IMR-90 (cell line): ENCODE results near the gene OR7A17. TPM values are rescaled to one million over a fixed set of nuclear protein-coding genes. Genes with fewer than 3 reads are reported as not detected.

ENCODE experiments used
- ATAC-seq: fragments of 200-7000 bp; cut with Tn5 transposase; 2 replicates; pipeline ENCODE4 v1.9.1; 2020; ENCODE audit warnings: low read depth, mild to moderate bottlenecking, moderate library complexity
- BruUV-seq: library from RNA; stranded (reverse); fragments of 400-500 nt; replicated peaks from 2 replicates; lab custom pipeline; 2021; lab: Mats Ljungman, UMichigan
- CTCF ChIA-PET: fragments of 300-600 bp; formaldehyde crosslinking; extraction: SDS; loops from one replicate; lab custom pipeline; 2021; ENCODE audit warnings: antibody characterized with exemption; lab: Yijun Ruan, JAX
- POLR2A ChIA-PET: fragments of 300-600 bp; sonication (Branson Sonifier 250); formaldehyde crosslinking; loops from one replicate; lab custom pipeline; 2022; ENCODE audit warnings: antibody characterized with exemption; ENCODE audit not compliant: unreplicated experiment; lab: Charles Lee
- DNase-seq: peaks from one replicate; pipeline ENCODE4 v3.0.0; 2013
- H2AFZ ChIP-seq: replicated peaks from 2 replicates; pipeline ENCODE3; 2013; ENCODE audit warnings: low read length, mild to moderate bottlenecking; ENCODE audit not compliant: poor library complexity
- H2AK5ac ChIP-seq: 2 replicates; pipeline ENCODE4 v1.6.1; 2013; ENCODE audit warnings: low read depth, low read length, inconsistent platforms
- H2AK9ac ChIP-seq: replicated peaks from 2 replicates; pipeline ENCODE3; 2013; ENCODE audit warnings: mild to moderate bottlenecking, low read depth, low read length, moderate library complexity; ENCODE audit not compliant: poor library complexity
- H2BK120ac ChIP-seq: 2 replicates; pipeline ENCODE4 v1.6.1; 2013; ENCODE audit warnings: low read depth, low read length, inconsistent platforms
- H2BK15ac ChIP-seq: 3 replicates; pipeline ENCODE4 v1.6.1; 2013; ENCODE audit warnings: low read depth, low read length, inconsistent platforms
- H2BK20ac ChIP-seq: 2 replicates; pipeline ENCODE4 v1.6.1; 2013; ENCODE audit warnings: low read depth, mild to moderate bottlenecking, inconsistent platforms, low read length, moderate library complexity
- H2BK5ac ChIP-seq: 2 replicates; pipeline ENCODE4 v1.6.1; 2013; ENCODE audit warnings: mild to moderate bottlenecking, low read depth, low read length, inconsistent platforms; ENCODE audit not compliant: poor library complexity, severe bottlenecking
- H3K14ac ChIP-seq: replicated peaks from 2 replicates; pipeline ENCODE4 v1.6.1; 2013; ENCODE audit warnings: low read depth, low read length, inconsistent platforms
- H3K18ac ChIP-seq: 2 replicates; pipeline ENCODE4 v1.6.1; 2013; ENCODE audit warnings: low read depth, low read length, control low read depth
- H3K23ac ChIP-seq: 2 replicates; pipeline ENCODE4 v1.6.1; 2013; ENCODE audit warnings: low read depth, low read length, inconsistent platforms
- H3K27ac ChIP-seq: 2 replicates; pipeline ENCODE4 v1.5.1; 2013; ENCODE audit warnings: mild to moderate bottlenecking, control low read depth, low read length; ENCODE audit not compliant: insufficient read depth
- H3K27me3 ChIP-seq: 2 replicates; pipeline ENCODE4 v1.6.1; 2013; ENCODE audit warnings: low read length; ENCODE audit not compliant: control insufficient read depth, insufficient read depth
- H3K36me3 ChIP-seq: 2 replicates; pipeline ENCODE4 v1.6.1; 2013; ENCODE audit warnings: low read length, mixed read lengths; ENCODE audit not compliant: control insufficient read depth, insufficient read depth
- H3K4ac ChIP-seq: 2 replicates; pipeline ENCODE4 v1.6.1; 2013; ENCODE audit warnings: low read depth, low read length, inconsistent platforms
- H3K4me1 ChIP-seq: 2 replicates; pipeline ENCODE4 v1.6.1; 2013; ENCODE audit warnings: low read length, mixed read lengths; ENCODE audit not compliant: control insufficient read depth, insufficient read depth
- H3K4me2 ChIP-seq: 2 replicates; pipeline ENCODE4 v1.6.1; 2013; ENCODE audit warnings: low read depth, mild to moderate bottlenecking, control low read depth, low read length, moderate library complexity
- H3K4me3 ChIP-seq: 2 replicates; pipeline ENCODE4 v1.5.1; 2013; ENCODE audit warnings: low read depth, mild to moderate bottlenecking, control low read depth, low read length, moderate library complexity; ENCODE audit not compliant: insufficient read depth
- H3K56ac ChIP-seq: 2 replicates; pipeline ENCODE4 v1.6.1; 2013; ENCODE audit warnings: low read length, inconsistent platforms; ENCODE audit not compliant: insufficient read depth; ENCODE audit errors: extremely low read depth
- H3K79me1 ChIP-seq, 2 experiments: 2 replicates each; pipeline ENCODE4 v1.6.1; 2013; ENCODE audit warnings: low read length in 2 of 2, inconsistent platforms in 1 of 2, low read depth in 1 of 2
- H3K9ac ChIP-seq: 2 replicates; pipeline ENCODE4 v1.6.1; 2013; ENCODE audit warnings: low read depth, low read length, control low read depth
- H3K9me1 ChIP-seq: 2 replicates; pipeline ENCODE4 v1.6.1; 2013; ENCODE audit warnings: low read length, inconsistent platforms; ENCODE audit not compliant: insufficient read depth
- H3K9me3 ChIP-seq: 2 replicates; pipeline ENCODE4 v1.6.1; 2013; ENCODE audit warnings: low read length; ENCODE audit not compliant: control insufficient read depth, insufficient read depth
- H4K20me1 ChIP-seq: 2 replicates; pipeline ENCODE4 v1.6.1; 2013; ENCODE audit warnings: low read length, inconsistent platforms; ENCODE audit not compliant: insufficient read depth
- H4K5ac ChIP-seq: 2 replicates; pipeline ENCODE4 v1.6.1; 2013; ENCODE audit warnings: mild to moderate bottlenecking, low read depth, low read length, control low read depth
- H4K8ac ChIP-seq, 2 experiments: 2 replicates each; pipeline ENCODE4 v1.6.1; 2013; ENCODE audit warnings: low read depth in 2 of 2, low read length in 2 of 2, control low read depth in 1 of 2, inconsistent platforms in 1 of 2
- H4K91ac ChIP-seq: 2 replicates; pipeline ENCODE4 v1.6.1; 2013; ENCODE audit warnings: low read depth, low read length, inconsistent platforms; ENCODE audit not compliant: insufficient read depth
- NFE2L2 ChIP-seq: fragments of 150-350 bp; IDR thresholded peaks from 2 replicates; pipeline ENCODE4 v1.6.1; 2016; ENCODE audit warnings: low read depth, mild to moderate bottlenecking, low read length
- POLR2A ChIP-seq: IDR thresholded peaks from 2 replicates; pipeline ENCODE4 v1.6.1; 2012; ENCODE audit warnings: mild to moderate bottlenecking, low read depth, low read length
- RAD21 ChIP-seq: IDR thresholded peaks from 2 replicates; pipeline ENCODE4 v1.6.1; 2012; ENCODE audit warnings: low read length, improper control_type of control experiment
- whole genome bisulfite sequencing, 2 experiments: methylation state at CpG; one replicate each; pipeline versions ENCODE4 v1.1.5 to v1.1.7; 2013; ENCODE audit warnings: missing lambda C conversion rate in 2 of 2; ENCODE audit not compliant: insufficient read length in 1 of 2; ENCODE audit errors: extremely low coverage in 2 of 2; 5-methylcytosine and 5-hydroxymethylcytosine counted together
- dilution Hi-C: fragments of 300-500 bp; cut with HindIII; formaldehyde crosslinking; loops from one replicate; pipeline ENCODE4 v1.14.3; 2018; ENCODE audit warnings: low sequenced_read_pairs; ENCODE audit not compliant: unreplicated experiment
- in situ Hi-C: fragments of 300-500 bp; cut with MboI; formaldehyde crosslinking; loops from 3 replicates; pipeline ENCODE4 v1.14.3; 2019; ENCODE audit warnings: low sequenced_read_pairs, inconsistent platforms, mixed read lengths
- intact Hi-C: fragments of 100-400 bp; cut with micrococcal nuclease; formaldehyde crosslinking; loops from 2 replicates; pipeline ENCODE4 v1.10.0; 2022
- polyA plus RNA-seq, 3 experiments: library from polyadenylated mRNA; depleted of rRNA; stranded (reverse); fragments of >200 nt; gene quantifications; 2 replicates each; pipeline ENCODE4 v1.2.3, GENCODE V29; 2012; ENCODE audit warnings: low replicate concordance in 1 of 3
- total RNA-seq: library from RNA; depleted of rRNA; stranded (reverse); fragments of >200 nt; gene quantifications from 2 replicates; pipeline ENCODE4 v1.2.3, GENCODE V29; 2012

Gene OR7A17
- total and polyA plus RNA-seq, 2 of the 4 experiments (the other 2 are of a cell fraction), result not detected

DNA sequence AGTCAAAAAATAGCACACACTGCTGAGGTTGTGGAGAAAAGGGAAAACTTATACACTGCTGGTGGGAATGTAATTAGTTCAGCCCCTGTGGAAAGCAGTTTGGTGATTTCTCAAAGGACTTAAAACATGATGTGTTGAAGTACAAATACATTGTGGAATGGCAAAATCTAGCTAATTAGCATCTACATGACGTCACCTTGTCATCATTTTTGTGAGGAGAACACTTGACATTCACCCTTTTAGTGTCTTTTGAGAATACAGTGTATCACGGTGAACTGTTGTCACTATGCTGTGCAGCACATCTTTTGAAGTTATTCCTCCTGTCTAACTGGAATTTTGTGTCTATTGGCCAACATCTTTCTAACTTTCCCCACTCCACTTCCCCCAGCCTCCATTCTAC, 42.8 kb downstream of the OR7A17 start:
- CTCF ChIA-PET, result no interaction called here
- Histone ChIP-seq H4K20me1 (no peaks in the 10 kb centered on the region), H3K9me1 (no peaks in the 10 kb centered on the region), H3K9me3 (peaks cover 3% of the 10 kb centered on the region; the same call in 1 of the 2 replicates), H2AK5ac (no peak overlapping the region), H3K27ac (no peak overlapping the region), H2AFZ (no peak overlapping the region), H3K56ac (no peak overlapping the region), H2BK5ac (no peak overlapping the region), H3K14ac (no peak overlapping the region), H3K4me1 (no peaks in the 10 kb centered on the region), H3K36me3 (no peaks in the 10 kb centered on the region), H2AK9ac (no peak overlapping the region), H2BK20ac (no peak overlapping the region), H3K4me2 (no peak overlapping the region), H3K23ac (no peak overlapping the region), H3K9ac (no peak overlapping the region), H3K4me3 (no peak overlapping the region), H2BK15ac (no peak overlapping the region), H4K8ac (no peak overlapping the region), H3K18ac (no peak overlapping the region), H2BK120ac (no peak overlapping the region), H3K27me3 (no peaks in the 10 kb centered on the region), H3K79me1 (no peaks in the 10 kb centered on the region), H3K4ac (no peak overlapping the region), H4K91ac (no peak overlapping the region), H4K5ac (no peak overlapping the region)
- BruUV-seq, result no TSS peak
- POLR2A ChIA-PET, result no interaction called here
- ATAC-seq (no peak), DNase-seq (no peak)
- in situ Hi-C loops (no loop called here), dilution Hi-C loops (no loop called here), intact Hi-C loops (no loop called here)
- WGBS, 2 experiments, result no CpG with 5 or more reads among the region's 2 CpGs
- TF ChIP-seq RAD21 (no peak), POLR2A (no peak), NFE2L2 (no peak)
